K562 (cell line): ENCODE measurements around the gene PRR35.

Experiments used
- BRD4 ChIP-seq: fragments of 200-600 bp; sonication (generic); IDR thresholded peaks from 2 replicates; pipeline ENCODE4 v1.6.1; 2017; ENCODE audit warnings: inconsistent platforms
- EHMT2 ChIP-seq: fragments of 450-650 bp; IDR thresholded peaks from 2 replicates; pipeline ENCODE4 v1.6.1; 2018; ENCODE audit warnings: antibody characterized with exemption
- GABPA ChIP-seq: fragments of 200-800 bp; sonication (Bioruptor generic); conservative IDR thresholded peaks from 2 replicates; pipeline ENCODE4 v1.6.1; 2016; ENCODE audit warnings: low read depth, missing genetic modification characterization, missing compliant biosample characterization
- PHF8 ChIP-seq: fragments of 200-600 bp; sonication (generic); IDR thresholded peaks from 2 replicates; pipeline ENCODE4 v1.6.1; 2012; ENCODE audit warnings: mixed run types, mild to moderate bottlenecking, inconsistent platforms, low read length, moderate library complexity, borderline replicate concordance
- RFX5 ChIP-seq: IDR thresholded peaks from 2 replicates; pipeline ENCODE4 v1.6.1; 2011; ENCODE audit warnings: low read depth, mild to moderate bottlenecking, improper control_type of control experiment, low read length
- ZNF561 ChIP-seq: fragments of 450-650 bp; formaldehyde crosslinking; conservative IDR thresholded peaks from 2 replicates; pipeline ENCODE4 v1.4.0; 2020; ENCODE audit warnings: mild to moderate bottlenecking, moderate library complexity
- TF ChIP-seq, protein P1 (sequence below), 2 experiments: fragments of 450-650 bp in 1 of 2; sonication (generic) in 1 of 2; formaldehyde crosslinking in 1 of 2; IDR thresholded peaks in 1 of 2; conservative IDR thresholded peaks in 1 of 2; 2 replicates each; pipeline versions ENCODE4 v1.6.1 to v1.8.1; 2016 to 2023; ENCODE audit warnings: mild to moderate bottlenecking in 2 of 2, moderate library complexity in 2 of 2, inconsistent platforms in 1 of 2, missing genetic modification reagents in 1 of 2
- TF ChIP-seq, protein P2 (sequence below), 3 experiments: IDR thresholded peaks in 2 of 3; conservative IDR thresholded peaks in 1 of 3; 2 replicates each; pipeline ENCODE4 v1.5.1; 2011 to 2012; ENCODE audit warnings: low read length in 3 of 3, mild to moderate bottlenecking in 3 of 3, control low read depth in 2 of 3, improper control_type of control experiment in 1 of 3, inconsistent platforms in 1 of 3, low read depth in 1 of 3, mixed read lengths in 1 of 3, moderate library complexity in 1 of 3; ENCODE audit not compliant: insufficient read depth in 2 of 3

DNA sequence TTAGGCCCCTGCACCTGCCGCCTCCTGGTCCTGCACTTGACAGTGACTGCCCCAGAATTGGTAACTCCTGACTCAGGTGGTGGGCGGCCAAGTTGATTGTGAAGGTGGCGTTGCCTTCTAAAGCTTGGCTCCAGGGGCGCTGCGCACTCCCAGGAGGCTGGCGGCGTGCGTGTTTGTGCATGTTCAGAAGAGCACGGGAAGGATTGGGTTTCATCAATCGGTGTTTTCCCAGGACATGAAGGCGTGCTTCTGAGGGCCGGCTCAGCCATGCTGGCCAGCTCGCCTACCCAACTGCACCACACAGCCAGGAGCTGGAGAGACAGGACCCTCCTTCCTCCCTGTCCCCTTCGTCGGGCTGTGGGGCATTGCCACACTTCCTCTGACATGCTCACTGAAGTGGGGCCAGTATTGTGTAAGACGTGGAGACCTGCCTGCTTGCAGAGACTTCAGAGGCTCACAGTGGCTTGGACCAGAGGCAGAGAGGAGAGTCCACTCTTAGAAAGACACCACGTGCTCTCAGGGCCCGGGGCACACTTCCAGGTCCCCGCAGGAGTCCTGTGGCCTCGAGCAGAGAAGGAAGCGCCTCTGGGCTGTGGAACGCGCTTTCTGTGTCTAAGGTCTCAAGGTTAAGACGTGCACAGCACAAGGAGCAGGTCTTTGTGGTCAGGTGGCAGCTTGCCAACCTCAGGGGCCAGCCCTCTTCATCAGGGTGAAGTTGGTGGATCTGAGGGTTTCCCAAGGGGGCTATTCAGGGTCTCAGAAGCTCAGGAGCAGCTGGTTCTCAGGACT is 32.5 kb downstream of the PRR35 start:
- no peak for TF ChIP-seq GABPA (tag)
- TF ChIP-seq, protein P1, sequence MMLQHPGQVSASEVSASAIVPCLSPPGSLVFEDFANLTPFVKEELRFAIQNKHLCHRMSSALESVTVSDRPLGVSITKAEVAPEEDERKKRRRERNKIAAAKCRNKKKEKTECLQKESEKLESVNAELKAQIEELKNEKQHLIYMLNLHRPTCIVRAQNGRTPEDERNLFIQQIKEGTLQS (IDR thresholded peaks at IDR 0.05), result no peak
- TF ChIP-seq, protein P1 (CRISPR knock-in tag; conservative IDR thresholded peaks at IDR 0.05), result no peak
- TF ChIP-seq RFX5, result no peak
- no peak for TF ChIP-seq EHMT2
- TF ChIP-seq PHF8, result no peak
- TF ChIP-seq ZNF561 (CRISPR knock-in tag), result no peak
- TF ChIP-seq, protein P2, sequence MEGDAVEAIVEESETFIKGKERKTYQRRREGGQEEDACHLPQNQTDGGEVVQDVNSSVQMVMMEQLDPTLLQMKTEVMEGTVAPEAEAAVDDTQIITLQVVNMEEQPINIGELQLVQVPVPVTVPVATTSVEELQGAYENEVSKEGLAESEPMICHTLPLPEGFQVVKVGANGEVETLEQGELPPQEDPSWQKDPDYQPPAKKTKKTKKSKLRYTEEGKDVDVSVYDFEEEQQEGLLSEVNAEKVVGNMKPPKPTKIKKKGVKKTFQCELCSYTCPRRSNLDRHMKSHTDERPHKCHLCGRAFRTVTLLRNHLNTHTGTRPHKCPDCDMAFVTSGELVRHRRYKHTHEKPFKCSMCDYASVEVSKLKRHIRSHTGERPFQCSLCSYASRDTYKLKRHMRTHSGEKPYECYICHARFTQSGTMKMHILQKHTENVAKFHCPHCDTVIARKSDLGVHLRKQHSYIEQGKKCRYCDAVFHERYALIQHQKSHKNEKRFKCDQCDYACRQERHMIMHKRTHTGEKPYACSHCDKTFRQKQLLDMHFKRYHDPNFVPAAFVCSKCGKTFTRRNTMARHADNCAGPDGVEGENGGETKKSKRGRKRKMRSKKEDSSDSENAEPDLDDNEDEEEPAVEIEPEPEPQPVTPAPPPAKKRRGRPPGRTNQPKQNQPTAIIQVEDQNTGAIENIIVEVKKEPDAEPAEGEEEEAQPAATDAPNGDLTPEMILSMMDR (IDR thresholded peaks at IDR 0.05 in 2 of 3, conservative IDR thresholded peaks at IDR 0.05 in 1 of 3; ENCODE audit: insufficient read depth in 2 of 3, low read depth in 1 of 3, low read length in 3 of 3), result no peak
- no peak for TF ChIP-seq BRD4
